ENCODE results near the gene TANGO6.

Gene TANGO6

DNA sequence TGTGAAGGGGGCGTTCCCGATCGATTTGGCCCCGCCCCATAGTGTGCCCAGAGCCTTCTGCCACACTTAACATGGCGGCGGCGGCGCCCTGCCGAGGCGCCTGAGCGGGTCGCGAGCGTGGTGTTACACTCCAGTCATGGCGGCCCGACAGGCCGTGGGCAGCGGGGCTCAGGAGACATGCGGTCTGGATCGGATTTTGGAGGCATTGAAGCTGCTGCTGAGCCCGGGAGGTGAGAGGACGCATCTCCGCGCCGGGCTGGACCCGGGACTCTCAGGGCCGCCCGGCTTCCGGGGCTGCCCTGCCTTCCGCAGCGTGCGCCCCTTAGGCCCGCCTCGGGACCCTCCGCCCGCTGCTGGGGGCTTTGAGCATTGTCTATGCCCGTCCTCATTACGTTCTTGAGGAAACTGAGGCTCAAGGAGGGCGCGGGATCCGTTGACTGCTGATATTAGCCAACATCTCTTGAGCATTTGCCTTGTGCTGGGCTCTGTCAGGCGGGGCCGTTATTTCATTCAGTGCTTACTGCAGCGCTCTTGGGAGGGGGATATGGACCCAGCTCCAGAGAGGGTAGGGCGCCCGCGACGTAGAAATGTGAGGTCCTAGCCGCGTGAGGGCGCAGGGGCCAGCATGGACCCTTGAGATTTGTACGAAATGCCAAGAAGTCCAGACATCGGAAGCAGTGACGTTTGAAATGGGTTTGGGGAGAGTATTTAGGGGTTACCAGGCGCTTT lies at the start of gene TANGO6:
Gene TANGO6 (plus strand): TSS at position 50 of the 729 bp plus-strand sequence. CDS start 87 bp downstream, at position 137.
- in situ Hi-C loops (cut with HindIII; ENCODE audit: low pct_unique_long_range_greater_than_20kb, low sequenced_read_pairs), result no loop called here
- no peak for TF ChIP-seq JUND (IDR thresholded peaks at IDR 0.05; ENCODE audit: low read depth)

DNA sequence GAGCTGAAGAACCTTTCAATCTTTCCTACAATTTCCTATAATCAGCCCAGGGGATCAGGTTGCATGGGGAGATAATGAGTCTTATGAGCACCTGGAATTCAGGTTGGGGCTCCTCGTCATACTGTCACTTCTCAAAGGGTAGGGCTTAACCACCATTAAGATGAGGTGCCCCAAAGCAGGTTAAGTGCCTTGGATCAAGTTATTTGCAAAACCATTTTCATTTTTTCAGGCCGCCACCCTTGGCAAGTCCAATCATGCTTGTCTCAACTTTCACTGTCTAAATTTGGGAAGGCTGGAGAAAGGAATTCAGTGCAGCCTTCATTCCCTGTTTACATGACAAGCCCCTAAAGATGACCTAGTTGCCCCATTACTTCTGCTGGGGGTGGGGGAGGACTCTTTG lies 44.9 kb upstream of the TANGO6 start:
- in situ Hi-C loops (cut with HindIII; ENCODE audit: low pct_unique_long_range_greater_than_20kb, low sequenced_read_pairs), result no loop called here
- peak in 1 of 2 experiments; percentile 24 for DNase-seq (ENCODE audit: low read depth in 1 of 2, low spot score in 1 of 2)
- no peak for TF ChIP-seq JUND (IDR thresholded peaks at IDR 0.05; ENCODE audit: low read depth)

More for the DNA sequence above, at the start of gene TANGO6:
- DNase-seq (ENCODE audit: low read depth in 1 of 2, low spot score in 1 of 2), result peak; percentile 47 to 84

DNA sequence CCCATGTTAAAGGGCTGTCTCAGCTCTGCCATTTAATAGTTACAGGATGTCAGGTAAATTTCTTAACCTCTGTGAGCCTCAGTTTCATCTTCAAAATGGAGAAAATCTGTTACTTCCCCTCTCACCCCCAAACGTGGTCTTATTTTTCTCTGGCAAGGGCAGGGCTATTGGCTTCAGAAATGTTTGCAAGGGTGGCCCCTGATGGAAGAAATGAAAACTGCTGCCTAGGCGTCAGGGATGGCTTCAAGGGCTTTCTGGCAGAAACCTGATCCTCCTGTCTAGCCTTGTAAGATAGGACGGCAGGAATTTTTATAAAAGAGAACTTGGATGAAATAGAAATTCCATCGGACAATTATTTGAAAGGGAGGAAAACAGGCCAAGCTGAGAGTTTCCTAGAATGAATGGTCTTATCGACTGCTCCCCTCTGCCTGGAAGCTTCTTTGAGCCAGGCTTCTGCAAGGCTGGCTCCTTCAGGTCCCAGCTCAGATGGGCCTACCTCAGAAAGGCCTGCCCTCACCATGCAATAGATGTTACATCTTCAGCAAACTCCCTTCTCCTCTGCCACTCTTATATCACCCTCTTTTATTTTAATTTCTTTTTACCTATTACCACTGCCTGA lies 43.0 kb upstream of the TANGO6 start:
- peak; percentile 56 to 86 for DNase-seq (ENCODE audit: low read depth in 1 of 2, low spot score in 1 of 2)
- in situ Hi-C loops (cut with HindIII; ENCODE audit: low pct_unique_long_range_greater_than_20kb, low sequenced_read_pairs), result no loop called here
- TF ChIP-seq JUND (IDR thresholded peaks at IDR 0.05; ENCODE audit: low read depth), result no peak

DNA sequence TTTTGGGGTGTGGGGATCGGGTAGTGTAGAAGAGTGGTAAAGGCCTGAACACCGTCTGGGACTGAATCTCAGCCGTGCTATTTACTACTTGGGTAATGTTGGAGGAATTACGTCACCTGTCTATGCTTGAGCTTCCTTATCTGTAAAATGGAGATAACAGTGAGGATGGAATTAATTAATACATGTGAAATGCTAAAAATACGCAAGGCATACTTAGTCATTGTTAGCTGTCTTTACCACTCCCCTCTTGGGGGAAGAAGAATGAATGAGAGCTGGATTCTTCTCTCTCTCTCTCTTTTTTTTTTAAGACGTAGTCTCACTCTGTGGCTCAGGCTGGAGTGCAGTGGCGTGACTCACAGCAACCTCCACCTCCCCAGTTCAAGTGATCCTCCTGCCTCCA lies 41.1 kb upstream of the TANGO6 start:
- TF ChIP-seq JUND (IDR thresholded peaks at IDR 0.05; ENCODE audit: low read depth), result no peak
- in situ Hi-C loops (cut with HindIII; ENCODE audit: low pct_unique_long_range_greater_than_20kb, low sequenced_read_pairs), result no loop called here
- no peak for DNase-seq (ENCODE audit: low read depth in 1 of 2, low spot score in 1 of 2)

DNA sequence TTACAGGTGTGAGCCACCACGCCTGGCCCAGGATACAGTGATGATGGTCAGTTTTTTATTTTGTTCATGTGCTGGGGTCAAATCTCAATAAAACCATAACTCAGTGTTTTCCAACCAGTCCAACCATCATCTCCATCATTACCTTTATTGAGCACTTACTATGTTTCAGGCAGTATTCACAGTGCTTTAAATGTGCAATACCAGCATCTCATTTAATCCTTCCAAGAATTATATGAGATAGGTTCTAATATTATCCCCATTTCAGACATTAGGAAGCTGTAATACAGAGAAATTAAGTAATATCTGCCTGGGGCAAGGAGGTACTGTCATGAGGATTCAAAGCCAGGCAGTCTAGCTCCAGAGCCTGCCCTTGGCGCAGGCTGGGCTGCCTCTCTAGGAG lies 36.9 kb upstream of the TANGO6 start:
- no peak for DNase-seq (ENCODE audit: low read depth in 1 of 2, low spot score in 1 of 2)
- in situ Hi-C loops (cut with HindIII; ENCODE audit: low pct_unique_long_range_greater_than_20kb, low sequenced_read_pairs), result no loop called here
- no peak for TF ChIP-seq JUND (IDR thresholded peaks at IDR 0.05; ENCODE audit: low read depth)

DNA sequence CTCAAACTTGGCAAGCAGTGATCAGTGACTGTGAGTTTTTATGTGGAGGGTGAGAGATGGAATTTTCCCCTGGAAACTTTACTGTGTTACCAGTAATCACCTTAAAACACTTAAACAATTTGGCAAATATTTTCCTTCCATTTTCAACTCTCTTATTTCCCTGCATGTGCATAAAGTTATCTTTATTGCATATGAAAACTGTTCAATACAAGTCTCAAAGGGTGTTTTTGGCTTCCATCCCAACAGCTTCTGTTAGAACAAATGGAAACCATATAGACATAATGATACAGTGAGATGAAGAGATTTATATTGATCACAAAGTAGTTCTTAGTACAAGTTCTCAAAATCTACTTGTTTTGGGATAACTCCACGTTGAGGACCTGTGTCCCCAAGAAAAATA lies 36.4 kb upstream of the TANGO6 start:
- DNase-seq (ENCODE audit: low read depth in 1 of 2, low spot score in 1 of 2), result no peak
- in situ Hi-C loops (cut with HindIII; ENCODE audit: low pct_unique_long_range_greater_than_20kb, low sequenced_read_pairs), result no loop called here
- no peak for TF ChIP-seq JUND (IDR thresholded peaks at IDR 0.05; ENCODE audit: low read depth)

DNA sequence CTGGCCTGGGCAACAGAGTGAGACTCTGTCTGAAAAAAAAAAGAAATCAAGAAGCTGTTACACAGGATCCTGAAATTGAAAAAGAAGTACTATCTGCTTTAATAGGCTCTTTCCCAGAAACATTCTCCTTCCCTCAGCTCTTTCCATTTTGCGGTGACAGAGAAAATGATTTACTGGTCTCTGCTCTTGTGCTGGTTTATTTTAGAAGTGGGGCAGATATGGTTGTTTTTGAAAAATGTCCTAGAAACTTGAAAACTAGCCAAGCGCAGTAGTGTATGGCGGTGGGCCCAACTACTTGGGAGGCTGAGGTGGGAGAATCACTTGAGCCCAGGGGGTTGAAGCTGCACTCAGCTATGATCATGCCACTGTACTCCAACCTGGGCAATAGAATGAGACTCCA lies 28.8 kb upstream of the TANGO6 start:
- DNase-seq (ENCODE audit: low read depth in 1 of 2, low spot score in 1 of 2), result no peak
- TF ChIP-seq JUND (IDR thresholded peaks at IDR 0.05; ENCODE audit: low read depth), result no peak
- in situ Hi-C loops (cut with HindIII; ENCODE audit: low pct_unique_long_range_greater_than_20kb, low sequenced_read_pairs), result no loop called here

DNA sequence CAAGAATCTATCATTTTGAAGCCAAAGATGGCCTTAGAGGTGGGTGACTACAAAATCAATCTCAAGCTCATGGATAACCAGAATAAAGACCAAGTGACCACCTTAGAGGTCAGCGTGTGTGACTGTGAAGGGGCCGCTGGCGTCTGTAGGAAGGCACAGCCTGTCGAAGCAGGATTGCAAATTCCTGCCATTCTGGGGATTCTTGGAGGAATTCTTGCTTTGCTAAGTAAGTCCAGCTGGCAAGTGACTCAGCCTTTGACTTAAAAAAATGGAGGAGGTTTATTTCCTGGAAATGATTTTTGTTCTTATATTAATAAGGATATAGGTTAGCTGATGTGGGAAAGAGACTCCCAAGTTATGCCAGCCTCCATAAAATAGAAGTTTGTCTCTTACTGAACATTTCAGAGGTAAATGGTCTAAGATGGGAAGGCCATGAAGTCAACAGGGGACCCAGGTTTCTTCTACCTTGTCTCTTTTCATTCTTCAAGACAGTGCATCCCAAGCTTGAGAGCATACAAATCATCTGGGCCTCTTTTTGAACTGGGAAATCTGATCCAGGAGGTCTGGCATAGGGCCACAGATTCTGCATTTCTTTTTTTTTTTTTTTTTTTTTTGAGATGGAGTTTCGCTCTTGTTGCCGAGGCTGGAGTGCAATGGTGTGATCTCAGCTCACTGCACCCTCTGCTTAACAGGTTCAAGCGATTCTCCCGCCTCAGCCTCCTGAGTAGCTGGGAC lies 19.8 kb upstream of the TANGO6 start:
- in situ Hi-C loops (cut with HindIII; ENCODE audit: low pct_unique_long_range_greater_than_20kb, low sequenced_read_pairs), result no loop called here
- DNase-seq (ENCODE audit: low read depth in 1 of 2, low spot score in 1 of 2), result no peak

DNA sequence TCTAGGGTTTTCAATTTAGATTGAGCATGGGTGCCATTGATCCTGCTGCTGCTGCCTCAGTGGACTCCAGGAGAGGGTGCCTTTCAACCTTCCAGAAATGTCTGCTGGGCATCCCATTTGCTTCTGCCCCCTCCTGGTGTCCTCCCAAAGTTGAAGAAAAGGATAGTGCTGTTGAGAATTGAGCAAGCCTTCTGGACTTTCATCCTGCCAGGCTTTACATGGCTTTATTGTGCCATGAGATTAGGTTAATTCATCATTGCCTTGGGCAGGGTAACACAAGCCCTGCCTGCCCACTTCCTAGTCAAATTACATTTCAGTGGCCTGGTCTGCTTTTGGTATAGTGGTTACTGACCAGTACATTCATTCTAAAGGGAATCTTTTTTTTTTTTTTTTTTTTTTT lies 17.9 kb upstream of the TANGO6 start:
- no peak for TF ChIP-seq JUND (IDR thresholded peaks at IDR 0.05; ENCODE audit: low read depth)
- in situ Hi-C loops (cut with HindIII; ENCODE audit: low pct_unique_long_range_greater_than_20kb, low sequenced_read_pairs), result no loop called here
- peak in 1 of 2 experiments; percentile 26 for DNase-seq (ENCODE audit: low read depth in 1 of 2, low spot score in 1 of 2)

More for the DNA sequence above, 19.8 kb upstream of the TANGO6 start:
- no peak for TF ChIP-seq JUND (IDR thresholded peaks at IDR 0.05; ENCODE audit: low read depth)

DNA sequence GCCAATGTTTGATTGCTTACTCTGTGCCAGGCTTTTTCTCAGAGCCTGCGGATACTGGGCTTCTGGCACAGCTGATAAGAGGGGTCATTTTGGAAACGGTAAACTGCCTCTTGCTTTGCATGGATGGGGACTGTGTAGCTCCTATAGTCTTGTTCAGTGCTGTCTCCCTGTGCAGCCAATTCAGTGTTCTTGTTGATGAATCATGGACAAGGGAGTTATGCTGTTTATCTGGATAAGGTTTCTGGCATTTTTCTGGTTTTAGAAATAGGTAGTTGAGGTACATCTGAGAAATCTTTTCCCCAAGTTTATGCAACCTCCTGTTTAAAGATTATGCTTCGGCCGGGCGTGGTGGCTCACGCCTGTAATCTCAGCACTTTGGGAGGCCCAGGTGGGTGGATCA lies 16.7 kb upstream of the TANGO6 start:
- in situ Hi-C loops (cut with HindIII; ENCODE audit: low pct_unique_long_range_greater_than_20kb, low sequenced_read_pairs), result no loop called here
- DNase-seq (ENCODE audit: low read depth in 1 of 2, low spot score in 1 of 2), result no peak
- TF ChIP-seq JUND (IDR thresholded peaks at IDR 0.05; ENCODE audit: low read depth), result no peak

DNA sequence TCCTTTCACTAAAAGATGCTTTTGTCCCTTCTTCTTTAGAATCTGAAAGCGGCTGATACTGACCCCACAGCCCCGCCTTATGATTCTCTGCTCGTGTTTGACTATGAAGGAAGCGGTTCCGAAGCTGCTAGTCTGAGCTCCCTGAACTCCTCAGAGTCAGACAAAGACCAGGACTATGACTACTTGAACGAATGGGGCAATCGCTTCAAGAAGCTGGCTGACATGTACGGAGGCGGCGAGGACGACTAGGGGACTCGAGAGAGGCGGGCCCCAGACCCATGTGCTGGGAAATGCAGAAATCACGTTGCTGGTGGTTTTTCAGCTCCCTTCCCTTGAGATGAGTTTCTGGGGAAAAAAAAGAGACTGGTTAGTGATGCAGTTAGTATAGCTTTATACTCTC lies 10.1 kb upstream of the TANGO6 start:
- TF ChIP-seq JUND (IDR thresholded peaks at IDR 0.05; ENCODE audit: low read depth), result no peak
- in situ Hi-C loops (cut with HindIII; ENCODE audit: low pct_unique_long_range_greater_than_20kb, low sequenced_read_pairs), result no loop called here
- DNase-seq (ENCODE audit: low read depth in 1 of 2, low spot score in 1 of 2), result no peak

DNA sequence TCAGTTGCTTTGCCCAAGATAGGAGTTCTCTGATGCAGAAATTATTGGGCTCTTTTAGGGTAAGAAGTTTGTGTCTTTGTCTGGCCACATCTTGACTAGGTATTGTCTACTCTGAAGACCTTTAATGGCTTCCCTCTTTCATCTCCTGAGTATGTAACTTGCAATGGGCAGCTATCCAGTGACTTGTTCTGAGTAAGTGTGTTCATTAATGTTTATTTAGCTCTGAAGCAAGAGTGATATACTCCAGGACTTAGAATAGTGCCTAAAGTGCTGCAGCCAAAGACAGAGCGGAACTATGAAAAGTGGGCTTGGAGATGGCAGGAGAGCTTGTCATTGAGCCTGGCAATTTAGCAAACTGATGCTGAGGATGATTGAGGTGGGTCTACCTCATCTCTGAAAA lies 8.8 kb upstream of the TANGO6 start:
- TF ChIP-seq JUND (IDR thresholded peaks at IDR 0.05; ENCODE audit: low read depth), result no peak
- in situ Hi-C loops (cut with HindIII; ENCODE audit: low pct_unique_long_range_greater_than_20kb, low sequenced_read_pairs), result no loop called here
- no peak for DNase-seq (ENCODE audit: low read depth in 1 of 2, low spot score in 1 of 2)

DNA sequence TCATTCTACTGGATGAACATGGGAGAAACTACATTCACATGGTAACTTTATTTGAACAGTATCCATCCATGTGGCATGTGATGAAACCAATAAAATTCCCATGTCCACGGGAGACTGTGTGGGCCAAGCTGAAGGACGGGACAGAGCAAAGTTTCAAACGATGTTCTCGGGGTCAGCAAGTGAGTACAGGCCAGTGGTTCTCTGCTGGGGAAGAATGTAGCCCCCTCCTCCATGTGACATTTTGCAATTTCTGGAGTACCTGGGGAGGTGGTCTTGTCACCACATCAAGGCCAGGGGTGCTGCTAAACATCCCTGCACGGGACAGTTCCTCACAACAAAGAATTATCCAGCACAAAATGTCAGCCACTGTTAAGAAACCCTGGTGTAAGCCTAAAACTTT lies 7.4 kb upstream of the TANGO6 start:
- DNase-seq (ENCODE audit: low read depth in 1 of 2, low spot score in 1 of 2), result no peak
- in situ Hi-C loops (cut with HindIII; ENCODE audit: low pct_unique_long_range_greater_than_20kb, low sequenced_read_pairs), result no loop called here
- no peak for TF ChIP-seq JUND (IDR thresholded peaks at IDR 0.05; ENCODE audit: low read depth)

Data from T47D (cell line).